ENCODE results near the gene UBE2O.

GRCh38 chr17:76438906-76439305 lies 14.0 kb downstream of the UBE2O start:
- TF ChIP-seq CTCF (conservative IDR thresholded peaks at IDR 0.05) (no peak), ZFX (IDR thresholded peaks at IDR 0.05) (no peak)

Data from C4-2B (cell line).